Measurements from ENCODE around the gene PAGE3.

PAGE3 gene

GRCh38 chrX:55264816-55265215 is at the start of gene PAGE3:
Gene PAGE3 (minus strand): TSS chrX:55264916. CDS start chrX:55263903, 1,013 bp downstream.
- no peak within 1 kb of the TSS for H3K27ac ChIP-seq (ENCODE audit: low read depth, low read length)
- H3K9me3 ChIP-seq (ENCODE audit: low read length) = no peaks in the 10 kb centered on the region

GRCh38 chrX:55312655-55313054 is 47.9 kb upstream of the PAGE3 start:
- Histone ChIP-seq H3K4me1 (ENCODE audit: insufficient read depth, low read length) (no peaks in the 10 kb centered on the region), H3K27ac (ENCODE audit: low read depth, low read length) (no peak overlapping the region), H3K4me3 (ENCODE audit: low read depth in 1 of 2, low read length in 2 of 2) (no peak overlapping the region), H3K36me3 (ENCODE audit: insufficient read depth, low read length) (no peaks in the 10 kb centered on the region), H3K9me3 (ENCODE audit: low read length) (no peaks in the 10 kb centered on the region), H3K9ac (ENCODE audit: low read length) (no peak overlapping the region), H3K27me3 (ENCODE audit: control insufficient read depth in 1 of 2, insufficient read depth in 2 of 2, low read length in 2 of 2) (no peaks in the 10 kb centered on the region)

More at GRCh38 chrX:55264816-55265215, at the start of gene PAGE3:
- H3K4me1 ChIP-seq (ENCODE audit: insufficient read depth, low read length) = no peaks in the 10 kb centered on the region
- H3K27me3 ChIP-seq (ENCODE audit: control insufficient read depth in 1 of 2, insufficient read depth in 2 of 2, low read length in 2 of 2) = no peaks in the 10 kb centered on the region
- H3K9ac ChIP-seq (ENCODE audit: low read length) = no peak within 1 kb of the TSS
- H3K4me3 ChIP-seq (ENCODE audit: low read depth in 1 of 2, low read length in 2 of 2) = no peak within 1 kb of the TSS
- H3K36me3 ChIP-seq (ENCODE audit: insufficient read depth, low read length) = no peaks in the 10 kb centered on the region

GRCh38 chrX:55290963-55291362 is 26.2 kb upstream of the PAGE3 start:
- H3K27ac ChIP-seq (ENCODE audit: low read depth, low read length) = no peak overlapping the region
- H3K9me3 ChIP-seq (ENCODE audit: low read length) = no peaks in the 10 kb centered on the region
- H3K4me1 ChIP-seq (ENCODE audit: insufficient read depth, low read length) = no peaks in the 10 kb centered on the region
- H3K27me3 ChIP-seq (ENCODE audit: control insufficient read depth in 1 of 2, insufficient read depth in 2 of 2, low read length in 2 of 2) = no peaks in the 10 kb centered on the region
- H3K9ac ChIP-seq (ENCODE audit: low read length) = no peak overlapping the region
- no peak overlapping the region for H3K4me3 ChIP-seq (ENCODE audit: low read depth in 1 of 2, low read length in 2 of 2)
- H3K36me3 ChIP-seq (ENCODE audit: insufficient read depth, low read length) = no peaks in the 10 kb centered on the region

GRCh38 chrX:55279832-55280231 is 15.1 kb upstream of the PAGE3 start:
- Histone ChIP-seq H3K9me3 (ENCODE audit: low read length) (no peaks in the 10 kb centered on the region), H3K27me3 (ENCODE audit: control insufficient read depth in 1 of 2, insufficient read depth in 2 of 2, low read length in 2 of 2) (no peaks in the 10 kb centered on the region), H3K36me3 (ENCODE audit: insufficient read depth, low read length) (no peaks in the 10 kb centered on the region), H3K27ac (ENCODE audit: low read depth, low read length) (no peak overlapping the region), H3K4me3 (ENCODE audit: low read depth in 1 of 2, low read length in 2 of 2) (no peak overlapping the region), H3K4me1 (ENCODE audit: insufficient read depth, low read length) (no peaks in the 10 kb centered on the region), H3K9ac (ENCODE audit: low read length) (no peak overlapping the region)

GRCh38 chrX:55260806-55261205 is 3.9 kb downstream of the PAGE3 start:
- H3K27me3 ChIP-seq (ENCODE audit: control insufficient read depth in 1 of 2, insufficient read depth in 2 of 2, low read length in 2 of 2) = no peaks in the 10 kb centered on the region
- H3K27ac ChIP-seq (ENCODE audit: low read depth, low read length) = no peak overlapping the region
- H3K4me1 ChIP-seq (ENCODE audit: insufficient read depth, low read length) = no peaks in the 10 kb centered on the region
- H3K4me3 ChIP-seq (ENCODE audit: low read depth in 1 of 2, low read length in 2 of 2) = no peak overlapping the region
- no peaks in the 10 kb centered on the region for H3K9me3 ChIP-seq (ENCODE audit: low read length)
- no peak overlapping the region for H3K9ac ChIP-seq (ENCODE audit: low read length)
- H3K36me3 ChIP-seq (ENCODE audit: insufficient read depth, low read length) = no peaks in the 10 kb centered on the region

- H3K9me3 ChIP-seq (ENCODE audit: low read length) = no peaks in the 10 kb centered on the region
- H3K9ac ChIP-seq (ENCODE audit: low read length) = no peak overlapping the region
- H3K36me3 ChIP-seq (ENCODE audit: insufficient read depth, low read length) = no peaks in the 10 kb centered on the region
- no peaks in the 10 kb centered on the region for H3K4me1 ChIP-seq (ENCODE audit: insufficient read depth, low read length)
- H3K4me3 ChIP-seq (ENCODE audit: low read depth in 1 of 2, low read length in 2 of 2) = no peak overlapping the region
- H3K27me3 ChIP-seq (ENCODE audit: control insufficient read depth in 1 of 2, insufficient read depth in 2 of 2, low read length in 2 of 2) = peaks cover 0 to 7% of the 10 kb centered on the region in 2 donors
- no peak overlapping the region for H3K27ac ChIP-seq (ENCODE audit: low read depth, low read length)
Observed at GRCh38 chrX:55253528-55253927, 11.2 kb downstream of the PAGE3 start.

- Histone ChIP-seq H3K9me3 (ENCODE audit: low read length) (no peaks in the 10 kb centered on the region), H3K4me1 (ENCODE audit: insufficient read depth, low read length) (no peaks in the 10 kb centered on the region), H3K27ac (ENCODE audit: low read depth, low read length) (no peak overlapping the region), H3K27me3 (ENCODE audit: control insufficient read depth in 1 of 2, insufficient read depth in 2 of 2, low read length in 2 of 2) (peaks cover 0 to 7% of the 10 kb centered on the region in 2 donors), H3K4me3 (ENCODE audit: low read depth in 1 of 2, low read length in 2 of 2) (no peak overlapping the region), H3K9ac (ENCODE audit: low read length) (no peak overlapping the region), H3K36me3 (ENCODE audit: insufficient read depth, low read length) (no peaks in the 10 kb centered on the region)
Observed at GRCh38 chrX:55240788-55241340, 23.9 kb downstream of the PAGE3 start.

- H3K4me3 ChIP-seq (ENCODE audit: low read depth in 1 of 2, low read length in 2 of 2) = no peak within 1 kb of the TSS
- H3K27me3 ChIP-seq (ENCODE audit: control insufficient read depth in 1 of 2, insufficient read depth in 2 of 2, low read length in 2 of 2) = no peaks in the 10 kb centered on the region
- no peak within 1 kb of the TSS for H3K27ac ChIP-seq (ENCODE audit: low read depth, low read length)
- no peaks in the 10 kb centered on the region for H3K4me1 ChIP-seq (ENCODE audit: insufficient read depth, low read length)
- no peak within 1 kb of the TSS for H3K9ac ChIP-seq (ENCODE audit: low read length)
- H3K36me3 ChIP-seq (ENCODE audit: insufficient read depth, low read length) = no peaks in the 10 kb centered on the region
- peaks cover 3% of the 10 kb centered on the region for H3K9me3 ChIP-seq (ENCODE audit: low read length)
Observed at GRCh38 chrX:55220119-55220794, 44.5 kb downstream of the PAGE3 start, which contains the start of gene PAGE5. Gene PAGE5 (plus strand): TSS chrX:55220346. CDS start chrX:55221383, 1,037 bp downstream.

- no peaks in the 10 kb centered on the region for H3K4me1 ChIP-seq (ENCODE audit: insufficient read depth, low read length)
- peaks cover 3% of the 10 kb centered on the region for H3K9me3 ChIP-seq (ENCODE audit: low read length)
- no peak overlapping the region for H3K27ac ChIP-seq (ENCODE audit: low read depth, low read length)
- no peak overlapping the region for H3K4me3 ChIP-seq (ENCODE audit: low read depth in 1 of 2, low read length in 2 of 2)
- no peaks in the 10 kb centered on the region for H3K36me3 ChIP-seq (ENCODE audit: insufficient read depth, low read length)
- no peak overlapping the region for H3K9ac ChIP-seq (ENCODE audit: low read length)
- peaks cover 0 to 5% of the 10 kb centered on the region in 2 donors for H3K27me3 ChIP-seq (ENCODE audit: control insufficient read depth in 1 of 2, insufficient read depth in 2 of 2, low read length in 2 of 2)
Observed at GRCh38 chrX:55213381-55213780, 51.3 kb downstream of the PAGE3 start.

- H3K27me3 ChIP-seq (ENCODE audit: control insufficient read depth in 1 of 2, insufficient read depth in 2 of 2, low read length in 2 of 2) = peaks cover 0 to 6% of the 10 kb centered on the region in 2 donors
- no peaks in the 10 kb centered on the region for H3K9me3 ChIP-seq (ENCODE audit: low read length)
- no peak overlapping the region for H3K27ac ChIP-seq (ENCODE audit: low read depth, low read length)
- no peak overlapping the region for H3K4me3 ChIP-seq (ENCODE audit: low read depth in 1 of 2, low read length in 2 of 2)
- H3K9ac ChIP-seq (ENCODE audit: low read length) = no peak overlapping the region
- H3K36me3 ChIP-seq (ENCODE audit: insufficient read depth, low read length) = no peaks in the 10 kb centered on the region
- no peaks in the 10 kb centered on the region for H3K4me1 ChIP-seq (ENCODE audit: insufficient read depth, low read length)
Observed at GRCh38 chrX:55210931-55211677, 53.6 kb downstream of the PAGE3 start.

Data from muscle layer of colon (tissue), 2 donors.